ENCODE results near the gene AQP7.

- TF ChIP-seq CTCF (IDR thresholded peaks at IDR 0.05) (no peak), EP300 (IDR thresholded peaks at IDR 0.05) (no peak)
These were observed 21.1 kb downstream of the AQP7 start for GRCh38 chr9:33381231-33381791.
